HepG2 (cell line): Measurements from ENCODE around the gene FAM9C. TPM values are rescaled to one million over a fixed set of nuclear protein-coding genes. Genes with fewer than 3 reads are reported as not detected.
"Not testable (repeated sequence)": the region's sequence is repeated elsewhere in the genome, so short reads cannot be mapped to it uniquely, and the experiment has no call there.

ENCODE experiments used
- ATAC-seq: fragments of 200-7000 bp; cut with Tn5 transposase; 3 replicates; pipeline ENCODE4 v1.9.1; 2020; ENCODE audit warnings: mild to moderate bottlenecking, moderate library complexity
- BruUV-seq: library from RNA; stranded (reverse); fragments of 400-500 nt; replicated peaks from 2 replicates; lab custom pipeline; 2021; lab: Mats Ljungman, UMichigan
- CTCF ChIA-PET: fragments of 300-600 bp; formaldehyde crosslinking; extraction: SDS; loops from one replicate; lab custom pipeline; 2021; ENCODE audit warnings: low total read pairs, inconsistent platforms, low intra/inter-chr PET ratio; lab: Yijun Ruan, JAX
- POLR2A ChIA-PET: fragments of 350-600 bp; sonication (Branson Sonifier 250); formaldehyde crosslinking; loops from one replicate; lab custom pipeline; 2020; ENCODE audit warnings: antibody characterized with exemption, inconsistent platforms; lab: Yijun Ruan, JAX
- DNase-seq: peaks from one replicate; pipeline ENCODE4 v3.0.0-alpha.2; 2015; ENCODE audit warnings: low spot score
- FAIRE-seq: peaks from 3 replicates; lab custom pipeline; 2011; peaks lifted over from hg19 to GRCh38; lab: Jason Lieb, UNC
- H2AFZ ChIP-seq: one replicate; pipeline ENCODE4 v1.6.1; 2011; ENCODE audit warnings: low read length, inconsistent platforms
- H3K27ac ChIP-seq: fragments of 300-600 bp; 3 replicates; pipeline ENCODE4 v1.8.0; 2011; ENCODE audit warnings: mixed run types, mild to moderate bottlenecking, mixed read lengths, low read length, inconsistent platforms; ENCODE audit not compliant: insufficient read depth; ENCODE audit errors: extremely low read length
- H3K27me3 ChIP-seq, 2 experiments: fragments of 200-600 bp in 1 of 2; 2 replicates in 1 of 2; 3 replicates in 1 of 2; pipeline versions ENCODE4 v1.6.0 to v1.8.0; 2011; ENCODE audit warnings: low read length in 2 of 2, mild to moderate bottlenecking in 2 of 2, moderate library complexity in 2 of 2, inconsistent platforms in 1 of 2; ENCODE audit not compliant: insufficient read depth in 2 of 2, control insufficient read depth in 1 of 2
- H3K36me3 ChIP-seq, 2 experiments: fragments of 200-600 bp in 1 of 2; replicated peaks in 1 of 2; 2 replicates in 1 of 2; 3 replicates in 1 of 2; pipeline versions ENCODE4 v1.5.1 to v1.8.0; 2011; ENCODE audit warnings: low read length in 2 of 2, inconsistent platforms in 1 of 2; ENCODE audit not compliant: insufficient read depth in 2 of 2, control insufficient read depth in 1 of 2
- H3K4me1 ChIP-seq: 2 replicates; pipeline ENCODE4 v1.5.1; 2012; ENCODE audit warnings: low read length, inconsistent platforms; ENCODE audit not compliant: insufficient read depth
- H3K4me2 ChIP-seq: 2 replicates; pipeline ENCODE4 v1.6.0; 2011; ENCODE audit warnings: low read depth, low read length, inconsistent platforms
- H3K4me3 ChIP-seq, 3 experiments: fragments of 200-600 bp in 1 of 3; sonication (generic), shearing (Covaris generic) in 1 of 3; replicated peaks in 1 of 3; 2 replicates each; pipeline ENCODE4 v1.5.1; 2011 to 2016; ENCODE audit warnings: low read length in 3 of 3, inconsistent platforms in 2 of 3, low read depth in 2 of 3, mild to moderate bottlenecking in 2 of 3, control low read depth in 1 of 3, mixed read lengths in 1 of 3; ENCODE audit not compliant: insufficient read depth in 1 of 3
- H3K79me2 ChIP-seq: one replicate; pipeline ENCODE4 v1.6.1; 2011; ENCODE audit warnings: low read length, inconsistent platforms; ENCODE audit not compliant: insufficient read depth
- H3K9ac ChIP-seq: 2 replicates; pipeline ENCODE4 v1.6.0; 2011; ENCODE audit warnings: mild to moderate bottlenecking, low read depth, low read length, inconsistent platforms; ENCODE audit not compliant: insufficient read depth
- H3K9me3 ChIP-seq: 2 replicates; pipeline ENCODE4 v1.5.1; 2012; ENCODE audit warnings: mild to moderate bottlenecking, low read length
- H4K20me1 ChIP-seq: 2 replicates; pipeline ENCODE4 v1.6.0; 2011; ENCODE audit warnings: inconsistent platforms, mild to moderate bottlenecking, low read length, moderate library complexity; ENCODE audit not compliant: insufficient read depth
- CREBL2 ChIP-seq: sonication (generic); formaldehyde crosslinking; IDR thresholded peaks from 2 replicates; pipeline ENCODE4 v1.8.1; 2023; ENCODE audit warnings: missing genetic modification reagents, mild to moderate bottlenecking, borderline replicate concordance
- SP1 ChIP-seq, 2 experiments: fragments of 450-650 bp in 1 of 2; sonication (generic) in 1 of 2; formaldehyde crosslinking in 1 of 2; IDR thresholded peaks; 2 replicates each; pipeline versions ENCODE4 v1.4.0 to v1.6.1; 2016 to 2020; ENCODE audit warnings: missing genetic modification reagents in 1 of 2
- ZNF224 ChIP-seq: sonication (generic); formaldehyde crosslinking; IDR thresholded peaks from 2 replicates; pipeline ENCODE4 v1.5.0; 2020; ENCODE audit warnings: mild to moderate bottlenecking, missing genetic modification reagents
- WGBS: methylation state at CpG from one replicate; pipeline ENCODE4 v1.1.6; 2017; ENCODE audit warnings: low lambda C conversion rate; 5-methylcytosine and 5-hydroxymethylcytosine counted together
- in situ Hi-C: cut with HindIII; loops from 2 replicates; pipeline ENCODE4 v1.10.0; 2017; ENCODE audit warnings: low pct_unique_long_range_greater_than_20kb; ENCODE audit not compliant: extremely low pct_ligation_motif_present
- intact Hi-C: fragments of 100-400 bp; cut with micrococcal nuclease; formaldehyde crosslinking; loops from one replicate; pipeline ENCODE4 v1.10.0; 2022; ENCODE audit not compliant: unreplicated experiment
- polyA plus RNA-seq, 8 experiments: library from polyadenylated mRNA; depleted of rRNA in 3 of 8; stranded (reverse) in 7 of 8; unstranded in 1 of 8; fragments of >200 nt; fragmentation: Illumina TruSeq in 4 of 8; extraction: Trizol in 4 of 8; gene quantifications; 2 replicates each; pipeline versions ENCODE4 v1.2.1 to v1.2.3, GENCODE V29; 2011 to 2016; ENCODE audit warnings: low read depth in 4 of 8, missing spikeins in 1 of 8, mixed read lengths in 1 of 8; ENCODE audit not compliant: insufficient read depth in 1 of 8
- total RNA-seq, 5 experiments: library from RNA; depleted of rRNA; stranded (reverse); fragments of >200 nt; fragmentation: Illumina TruSeq; extraction: Trizol; gene quantifications; 2 replicates each; pipeline ENCODE4 v1.2.3, GENCODE V29; 2016; ENCODE audit warnings: low read depth in 1 of 5
- TF ChIP-seq, protein P1 (sequence below), 2 experiments: sonication (generic) in 1 of 2; formaldehyde crosslinking in 1 of 2; IDR thresholded peaks; 2 replicates each; pipeline versions ENCODE4 v1.4.0 to v1.6.1; 2018 to 2020; ENCODE audit warnings: missing genetic modification reagents in 2 of 2, borderline replicate concordance in 1 of 2, low read depth in 1 of 2, mild to moderate bottlenecking in 1 of 2, missing biosample characterization in 1 of 2

Gene FAM9C
- total and polyA plus RNA-seq, 2 of the 13 experiments (the other 11 are each of a cell fraction or from before 2014, with no cell fraction given) = not detected

GRCh38 chrX:13064599-13065143 is 20.3 kb upstream of the FAM9C start:
- POLR2A ChIA-PET = no interaction called here
- DNase-seq (no peak), FAIRE-seq (no peak), ATAC-seq (no peak)
- Histone ChIP-seq H3K27ac (no peak overlapping the region), H4K20me1 (no peaks in the 10 kb centered on the region), H3K4me1 (no peaks in the 10 kb centered on the region), H3K4me2 (no peak overlapping the region), H2AFZ (no peak overlapping the region), H3K4me3 (no peak overlapping the region), H3K36me3 (no peaks in the 10 kb centered on the region), H3K9me3 (no peaks in the 10 kb centered on the region), H3K9ac (no peak overlapping the region), H3K27me3 (no peaks in the 10 kb centered on the region), H3K79me2 (no peaks in the 10 kb centered on the region)
- BruUV-seq = no TSS peak
- WGBS = 17% methylated on average over 1 of the region's 2 CpGs
- in situ Hi-C loops = loop anchor here (25.0 kb wide), 1 partner anchor 423 kb away; no protein-coding TSS in a partner anchor
- CTCF ChIA-PET = no interaction called here
- intact Hi-C loops = no loop called here
- TF ChIP-seq ZNF224 (CRISPR knock-in tag) = no peak
- no peak for TF ChIP-seq SP1 (IDR thresholded peaks at IDR 0.05)
- TF ChIP-seq SP1 (CRISPR knock-in tag; IDR thresholded peaks at IDR 0.05) = no peak
- TF ChIP-seq, protein P1, sequence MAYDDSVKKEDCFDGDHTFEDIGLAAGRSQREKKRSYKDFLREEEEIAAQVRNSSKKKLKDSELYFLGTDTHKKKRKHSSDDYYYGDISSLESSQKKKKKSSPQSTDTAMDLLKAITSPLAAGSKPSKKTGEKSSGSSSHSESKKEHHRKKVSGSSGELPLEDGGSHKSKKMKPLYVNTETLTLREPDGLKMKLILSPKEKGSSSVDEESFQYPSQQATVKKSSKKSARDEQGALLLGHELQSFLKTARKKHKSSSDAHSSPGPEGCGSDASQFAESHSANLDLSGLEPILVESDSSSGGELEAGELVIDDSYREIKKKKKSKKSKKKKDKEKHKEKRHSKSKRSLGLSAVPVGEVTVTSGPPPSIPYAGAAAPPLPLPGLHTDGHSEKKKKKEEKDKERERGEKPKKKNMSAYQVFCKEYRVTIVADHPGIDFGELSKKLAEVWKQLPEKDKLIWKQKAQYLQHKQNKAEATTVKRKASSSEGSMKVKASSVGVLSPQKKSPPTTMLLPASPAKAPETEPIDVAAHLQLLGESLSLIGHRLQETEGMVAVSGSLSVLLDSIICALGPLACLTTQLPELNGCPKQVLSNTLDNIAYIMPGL (CRISPR knock-in tag; IDR thresholded peaks at IDR 0.05; ENCODE audit: borderline replicate concordance in 1 of 2, low read depth in 1 of 2) = no peak
- TF ChIP-seq CREBL2 (CRISPR knock-in tag) = no peak
- TF ChIP-seq, all 625 proteins: peak for 0

- in situ Hi-C loops = loop anchor here (25.0 kb wide), 1 partner anchor 424 kb away; no protein-coding TSS in a partner anchor
- DNase-seq, H3K27me3 ChIP-seq, intact Hi-C loops, H3K4me1 ChIP-seq, H3K9me3 ChIP-seq, H3K36me3 ChIP-seq, H3K4me2 ChIP-seq, FAIRE-seq, CTCF ChIA-PET, H3K27ac ChIP-seq, ATAC-seq, BruUV-seq, H3K4me3 ChIP-seq, H3K79me2 ChIP-seq, H2AFZ ChIP-seq, H3K9ac ChIP-seq, H4K20me1 ChIP-seq, POLR2A ChIA-PET: not testable (repeated sequence)
- 0% methylated on average over 2 of the region's 2 CpGs for WGBS
These were observed 18.7 kb upstream of the FAM9C start for GRCh38 chrX:13063124-13063523.

DNA sequence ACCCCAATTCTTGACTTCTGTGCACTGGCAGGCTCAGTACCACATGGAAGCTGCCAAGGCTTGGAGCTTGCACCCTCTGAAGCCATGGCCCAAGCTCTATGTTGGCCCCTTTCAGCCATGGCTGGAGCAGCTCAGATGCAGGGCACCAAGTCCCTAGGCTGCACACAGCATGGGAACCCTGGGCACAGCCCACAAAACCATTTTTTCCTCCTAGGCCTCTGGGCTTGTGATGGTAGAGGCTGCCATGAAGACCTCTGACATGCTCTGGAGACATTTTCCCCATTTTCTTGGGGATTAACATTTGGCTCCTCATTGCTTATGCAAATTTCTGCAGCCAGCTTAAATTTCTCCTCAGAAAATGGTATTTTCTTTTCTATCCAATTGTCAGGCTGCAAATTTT is 17.9 kb upstream of the FAM9C start:
- BruUV-seq, H3K27me3 ChIP-seq, ATAC-seq, H3K4me1 ChIP-seq, H3K9me3 ChIP-seq, H2AFZ ChIP-seq, H4K20me1 ChIP-seq, H3K79me2 ChIP-seq, H3K9ac ChIP-seq, H3K27ac ChIP-seq, DNase-seq, H3K4me3 ChIP-seq, FAIRE-seq, H3K36me3 ChIP-seq, POLR2A ChIA-PET, intact Hi-C loops, H3K4me2 ChIP-seq, CTCF ChIA-PET: not testable (repeated sequence)
- in situ Hi-C loops = loop anchor here (25.0 kb wide), 1 partner anchor 425 kb away; no protein-coding TSS in a partner anchor
